AG10803 (cell line): ENCODE measurements around the gene CCR5AS.

Experiments used
- DNase-seq: peaks from one replicate; pipeline ENCODE4 v3.0.0; 2010; ENCODE audit warnings: low read depth
- H3K4me3 ChIP-seq: 2 replicates; pipeline ENCODE4 v1.5.1; 2011; ENCODE audit warnings: mild to moderate bottlenecking, low read length, control low read depth
- CTCF ChIP-seq: conservative IDR thresholded peaks from 2 replicates; pipeline ENCODE4 v1.5.1; 2011; ENCODE audit warnings: mild to moderate bottlenecking, low read length, control low read depth, inconsistent platforms

Gene CCR5AS

GRCh38 chr3:46406788-46407611, at the start of gene CCR5AS, which contains the start of gene CCRL2:
TSS of gene CCR5AS (minus strand) at chr3:46407066.
TSS of gene CCRL2 (plus strand) at chr3:46407259. CDS start at chr3:46408080, 821 bp downstream.
- DNase-seq = peak; percentile 18
- TF ChIP-seq CTCF = no peak
- peak within 1 kb of the TSS; percentile 32 for H3K4me3 ChIP-seq

- H3K4me3 ChIP-seq = no peak overlapping the region
- no peak for DNase-seq
- no peak for TF ChIP-seq CTCF
These were observed 49.3 kb upstream of the CCR5AS start for GRCh38 chr3:46456118-46456517.

- no peak for DNase-seq
- no peak for TF ChIP-seq CTCF
These were observed 48.6 kb upstream of the CCR5AS start for GRCh38 chr3:46455231-46456115.

GRCh38 chr3:46454606-46455005, 47.7 kb upstream of the CCR5AS start:
- TF ChIP-seq CTCF = no peak
- H3K4me3 ChIP-seq = no peak overlapping the region
- no peak for DNase-seq

More at GRCh38 chr3:46455231-46456115, 48.6 kb upstream of the CCR5AS start:
- no peak overlapping the region for H3K4me3 ChIP-seq

- H3K4me3 ChIP-seq = no peak overlapping the region
- DNase-seq = no peak
- TF ChIP-seq CTCF = no peak
These were observed 47.3 kb upstream of the CCR5AS start for GRCh38 chr3:46454209-46454595.

- no peak for TF ChIP-seq CTCF
- no peak overlapping the region for H3K4me3 ChIP-seq
- DNase-seq = no peak
These were observed 46.8 kb upstream of the CCR5AS start for GRCh38 chr3:46453526-46454208.
